Ishikawa (cell line): ENCODE results near the gene PRSS53.

Experiments
- CEBPB ChIP-seq: IDR thresholded peaks from 2 replicates; pipeline ENCODE4 v1.6.1; 2012
- FOXM1 ChIP-seq: IDR thresholded peaks from 2 replicates; pipeline ENCODE4 v1.6.1; 2012; ENCODE audit warnings: low read depth, borderline replicate concordance
- REST ChIP-seq: IDR thresholded peaks from 2 replicates; pipeline ENCODE4 v1.6.1; 2012; ENCODE audit warnings: low read depth, mild to moderate bottlenecking
- TAF1 ChIP-seq: IDR thresholded peaks from 2 replicates; pipeline ENCODE4 v1.6.1; 2012; ENCODE audit warnings: low read depth, mild to moderate bottlenecking
- TCF12 ChIP-seq: IDR thresholded peaks from 2 replicates; pipeline ENCODE4 v1.6.1; 2012; ENCODE audit warnings: low read depth

- no peak for TF ChIP-seq REST
- no peak for TF ChIP-seq TAF1
- no peak for TF ChIP-seq TCF12
- no peak for TF ChIP-seq CEBPB
- no peak for TF ChIP-seq FOXM1
Measured at GRCh38 chr16:31108794-31109558, 20.2 kb upstream of the PRSS53 start.
